GM13977 (cell line): ENCODE measurements around the gene DAGLA.

Source experiments
- DNase-seq: peaks from one replicate; pipeline ENCODE4 v3.0.0; 2012; ENCODE audit warnings: low spot score
- CTCF ChIP-seq: IDR thresholded peaks from 2 replicates; pipeline ENCODE4 v1.5.1; 2012; ENCODE audit warnings: mild to moderate bottlenecking, control low read depth; ENCODE audit not compliant: insufficient read depth; ENCODE audit errors: extremely low read depth, missing control alignments
- in situ Hi-C: fragments of 300-500 bp; cut with MboI; formaldehyde crosslinking; loops from one replicate; pipeline ENCODE4 v1.12.0; 2022; ENCODE audit warnings: low sequenced_read_pairs, low pct_unique_long_range_greater_than_20kb, mixed read lengths, inconsistent platforms; ENCODE audit not compliant: unreplicated experiment

Gene DAGLA

DNA sequence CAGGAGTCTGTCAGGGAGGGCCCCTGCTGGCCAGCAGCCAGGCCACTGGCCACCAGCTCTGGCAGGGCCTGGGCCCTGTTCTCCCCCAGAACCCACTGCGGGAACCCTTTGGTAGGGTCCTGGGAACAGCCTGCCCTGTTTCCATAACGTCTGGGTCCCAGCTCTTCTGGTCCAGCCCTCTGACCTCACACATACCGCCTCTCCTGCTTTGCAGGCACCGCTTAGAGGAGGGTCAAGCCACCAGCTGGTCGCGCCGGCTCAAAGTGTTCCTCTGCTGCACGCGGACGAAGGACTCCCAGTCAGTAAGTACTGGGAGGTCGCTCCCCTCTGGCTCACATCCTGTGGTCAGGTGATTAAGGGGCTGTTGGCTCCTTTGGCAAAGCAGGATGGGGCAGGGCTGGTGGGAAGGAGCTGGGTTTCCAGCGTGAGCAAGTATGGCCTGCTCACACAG is 45.6 kb downstream of the DAGLA start:
- in situ Hi-C loops = no loop called here
- no peak for DNase-seq
- no peak for TF ChIP-seq CTCF

- no peak for DNase-seq
- no peak for TF ChIP-seq CTCF
- in situ Hi-C loops = no loop called here
Measured at GRCh38 chr11:61726775-61727174, 46.6 kb downstream of the DAGLA start.

GRCh38 chr11:61727401-61727811 is 47.2 kb downstream of the DAGLA start:
- in situ Hi-C loops = no loop called here
- no peak for TF ChIP-seq CTCF
- no peak for DNase-seq

GRCh38 chr11:61728066-61728939 is 48.1 kb downstream of the DAGLA start:
- peak; percentile 60 for DNase-seq
- peak; percentile 17 for TF ChIP-seq CTCF
- in situ Hi-C loops = no loop called here

GRCh38 chr11:61728940-61729219 is 48.7 kb downstream of the DAGLA start:
- TF ChIP-seq CTCF = no peak
- DNase-seq = peak; percentile 56
- in situ Hi-C loops = no loop called here

GRCh38 chr11:61730240-61730994 is 50.2 kb downstream of the DAGLA start:
- in situ Hi-C loops = no loop called here
- DNase-seq = no peak
- TF ChIP-seq CTCF = no peak
